Activated CD4-positive, CD25-positive, alpha-beta regulatory T cell treated with anti-CD3 and anti-CD28 coated beads, Interleukin-2, amount 50 U/mL, for 16 hours (primary cell): ENCODE results near the gene ATAD3A.
"Not testable (repeated sequence)": the region's sequence is repeated elsewhere in the genome, so short reads cannot be mapped to it uniquely, and the experiment has no call there.

Source experiments
- DNase-seq: peaks from one replicate; pipeline ENCODE4 v3.0.0-alpha.2; 2020; ENCODE audit warnings: low read depth, low spot score

Gene ATAD3A

DNA sequence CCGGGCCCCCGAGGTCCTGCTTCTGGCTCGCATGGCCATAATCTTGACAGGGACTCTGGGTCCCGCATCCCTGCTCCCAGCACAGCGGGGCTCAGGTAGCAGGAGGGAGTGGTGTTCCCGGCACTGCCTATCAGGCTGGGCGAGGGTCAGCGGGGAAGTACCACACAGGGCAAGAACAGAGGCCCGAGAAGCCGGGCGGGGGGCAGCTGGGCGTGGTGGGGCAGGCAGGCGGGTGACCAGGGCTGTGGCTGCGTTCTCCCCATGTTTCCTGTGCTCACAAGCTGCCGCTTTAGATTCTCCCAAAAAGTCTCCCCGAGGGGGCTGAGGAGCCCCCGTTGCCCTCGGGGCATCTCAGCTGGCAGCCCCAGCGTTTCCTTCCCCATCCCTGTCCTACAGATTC is 22.1 kb upstream of the ATAD3A start:
- no peak for DNase-seq

DNA sequence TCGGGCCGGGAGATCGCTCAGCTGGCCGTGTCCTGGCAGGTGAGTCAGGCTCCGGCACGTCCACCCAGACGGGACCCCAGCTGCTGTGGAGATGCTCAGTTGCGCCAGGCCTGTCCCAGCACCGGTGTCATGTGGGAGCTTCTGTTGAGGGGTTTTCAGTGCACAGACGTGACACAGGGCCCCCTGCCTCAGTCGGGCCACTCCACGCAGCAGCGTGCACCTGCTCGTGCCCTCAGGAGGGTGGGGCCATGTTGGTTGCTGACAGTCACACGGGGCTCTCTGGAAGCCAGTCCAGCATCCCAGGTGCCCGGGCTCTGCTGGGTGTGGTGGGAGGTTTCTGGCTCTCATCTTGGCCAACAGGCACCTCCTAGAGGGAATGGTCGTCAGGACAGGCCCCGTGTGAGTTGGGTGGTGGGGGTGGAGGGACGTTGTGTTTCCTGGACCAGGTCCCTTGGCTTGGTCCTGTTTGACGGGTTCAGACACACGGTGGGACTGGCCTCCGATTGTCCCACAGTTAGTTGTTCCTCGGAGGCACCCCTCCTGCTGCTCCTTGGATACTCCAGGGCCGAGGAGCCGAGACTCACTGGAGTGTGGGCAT is 21.2 kb upstream of the ATAD3A start:
- no peak for DNase-seq

DNA sequence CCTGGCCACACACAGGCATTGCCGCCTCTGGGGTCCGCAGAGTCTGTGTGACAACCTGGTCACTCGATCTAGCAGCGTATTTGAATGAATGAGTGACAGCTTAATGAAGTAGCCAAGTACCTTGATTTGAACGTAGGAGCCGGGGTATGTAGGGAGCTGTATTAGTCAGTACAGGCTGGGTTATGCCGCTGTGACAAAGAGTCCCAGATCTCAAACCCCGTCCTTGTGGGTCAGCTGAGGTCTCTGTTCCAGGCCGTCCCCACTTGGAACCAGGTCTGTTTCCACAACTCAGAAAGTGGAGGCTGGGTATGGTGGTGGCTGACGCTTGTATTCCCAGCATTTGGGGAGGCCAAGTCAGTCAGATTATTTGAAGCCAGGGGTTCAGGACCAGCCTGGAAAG is 20.4 kb upstream of the ATAD3A start:
- DNase-seq = no peak

DNA sequence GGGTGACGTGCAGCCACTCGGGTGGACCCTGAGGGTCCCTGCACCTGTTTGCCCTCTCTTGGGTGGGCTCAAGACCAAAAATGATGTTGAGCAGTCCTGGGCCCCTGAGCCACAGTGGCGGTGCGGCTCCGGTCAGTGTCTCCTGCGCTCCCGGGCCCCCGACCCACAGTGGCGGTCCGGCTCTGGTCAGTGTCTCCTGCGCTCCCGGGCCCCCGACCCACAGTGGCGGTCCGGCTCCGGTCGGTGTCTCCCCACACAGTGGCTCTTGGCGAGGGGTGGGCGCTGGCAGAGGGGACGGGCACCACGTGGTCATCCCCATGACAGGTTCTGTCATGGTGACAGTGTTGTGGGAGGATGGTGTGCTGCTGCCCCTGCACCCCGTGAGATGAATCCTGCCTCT is 17.7 kb upstream of the ATAD3A start:
- not testable (repeated sequence) for DNase-seq

DNA sequence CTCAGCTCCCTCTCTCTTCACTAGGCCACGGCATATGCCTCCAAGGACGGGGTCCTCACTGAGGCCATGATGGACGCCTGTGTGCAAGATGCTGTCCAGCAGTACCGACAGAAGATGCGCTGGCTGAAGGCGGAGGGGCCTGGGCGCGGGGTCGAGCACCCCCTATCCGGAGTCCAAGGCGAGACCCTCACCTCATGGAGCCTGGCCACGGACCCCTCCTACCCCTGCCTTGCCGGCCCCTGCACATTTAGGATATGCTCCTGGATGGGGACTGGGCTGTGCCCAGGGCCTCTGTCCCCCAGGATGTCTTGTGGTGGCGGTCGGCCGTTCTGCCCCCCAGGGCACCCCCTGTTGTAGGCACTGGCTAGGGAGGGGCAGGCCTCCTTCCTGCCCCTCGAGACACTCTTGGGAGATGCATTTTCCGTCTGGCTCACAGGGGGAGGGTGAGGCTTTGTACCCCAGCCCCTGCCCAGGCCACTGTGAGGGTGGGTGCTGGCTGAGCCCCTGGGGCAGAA is 16.4 kb upstream of the ATAD3A start:
- not testable (repeated sequence) for DNase-seq

DNA sequence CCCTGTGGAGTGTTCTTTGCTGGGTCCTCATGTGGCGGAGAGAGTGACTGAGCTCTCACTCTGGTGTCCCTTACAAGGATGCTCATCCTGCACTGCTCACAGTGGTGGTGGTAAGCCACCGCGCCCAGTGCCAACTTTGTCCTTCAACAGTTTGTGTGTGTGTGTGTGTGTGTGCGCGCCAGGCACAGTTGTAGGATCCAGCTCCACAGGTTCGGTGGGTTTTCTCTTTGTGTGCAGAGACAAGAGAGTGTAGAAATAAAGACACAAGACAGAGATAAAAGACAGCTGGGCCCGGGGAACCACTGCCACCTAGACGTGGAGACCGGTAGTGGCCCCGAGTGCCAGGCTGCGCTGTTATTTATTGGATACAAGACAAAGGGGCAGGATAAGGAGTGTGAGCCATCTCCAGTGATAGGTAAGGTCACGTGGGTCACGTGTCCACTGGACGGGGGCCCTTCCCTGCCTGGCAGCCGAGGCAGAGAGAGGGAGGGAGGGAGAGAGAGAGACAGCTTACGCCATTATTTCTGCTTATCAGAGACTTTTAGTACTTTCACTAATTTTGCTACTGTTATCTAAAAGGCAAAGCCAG is 7.1 kb upstream of the ATAD3A start:
- peak; percentile 47 for DNase-seq

DNA sequence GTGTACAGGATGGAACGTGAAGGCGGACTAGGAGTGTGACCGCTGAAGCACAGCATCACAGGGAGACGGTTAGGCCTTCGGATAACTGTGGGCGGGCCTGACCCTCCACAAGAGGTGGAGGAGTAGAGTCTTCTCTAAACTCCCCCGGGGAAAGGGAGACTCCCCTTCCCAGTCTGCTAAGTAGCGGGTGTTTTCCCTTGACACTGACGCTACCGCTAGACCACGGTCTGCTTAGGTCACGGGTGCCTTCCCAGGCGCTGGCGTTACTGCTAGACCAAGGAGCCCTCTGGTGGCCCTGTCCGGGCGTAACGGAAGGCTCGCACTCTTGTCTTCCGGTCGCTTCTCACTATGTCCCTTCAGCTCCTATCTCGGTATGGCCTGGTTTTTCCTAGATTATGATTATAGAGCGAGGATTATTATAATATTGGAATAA is 6.6 kb upstream of the ATAD3A start:
- DNase-seq = not testable (repeated sequence)

DNA sequence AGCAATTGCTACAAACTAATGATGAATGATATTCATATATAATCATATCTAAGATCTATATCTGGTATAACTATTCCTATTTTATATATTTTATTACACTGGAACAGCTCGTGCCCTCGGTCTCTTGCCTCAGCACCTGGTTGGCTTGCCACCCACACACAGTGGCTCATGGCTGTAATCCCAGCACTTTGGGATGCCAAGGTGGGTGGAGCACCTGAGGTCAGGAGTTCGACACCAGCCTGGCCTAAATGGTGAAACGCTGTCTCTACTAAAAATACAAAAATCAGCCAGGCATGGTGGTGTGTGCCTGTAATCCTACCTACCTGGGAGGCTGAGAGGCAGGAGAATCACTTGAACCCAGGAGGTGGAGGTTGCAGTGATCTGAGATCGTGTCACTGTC is 6.2 kb upstream of the ATAD3A start:
- DNase-seq = not testable (repeated sequence)

DNA sequence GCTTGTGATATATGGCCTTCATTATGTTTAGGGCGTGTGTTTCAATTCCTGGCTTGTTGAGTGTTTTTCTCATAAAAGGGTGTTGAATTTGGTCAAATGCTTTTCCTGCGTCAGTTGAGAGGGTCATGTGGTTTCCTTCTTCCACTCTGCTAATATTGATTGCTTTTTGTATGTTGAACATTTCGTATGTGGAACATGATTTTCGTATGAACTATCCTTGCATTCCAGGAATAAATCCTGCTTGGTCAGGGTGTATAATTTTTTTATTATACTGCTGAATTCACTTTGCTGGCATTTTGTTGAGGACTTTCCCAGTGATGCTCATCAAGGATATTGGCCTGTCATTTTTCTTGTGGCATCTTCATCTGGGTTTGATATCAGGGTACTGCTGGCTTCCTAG is 4.7 kb upstream of the ATAD3A start:
- DNase-seq = no peak

DNA sequence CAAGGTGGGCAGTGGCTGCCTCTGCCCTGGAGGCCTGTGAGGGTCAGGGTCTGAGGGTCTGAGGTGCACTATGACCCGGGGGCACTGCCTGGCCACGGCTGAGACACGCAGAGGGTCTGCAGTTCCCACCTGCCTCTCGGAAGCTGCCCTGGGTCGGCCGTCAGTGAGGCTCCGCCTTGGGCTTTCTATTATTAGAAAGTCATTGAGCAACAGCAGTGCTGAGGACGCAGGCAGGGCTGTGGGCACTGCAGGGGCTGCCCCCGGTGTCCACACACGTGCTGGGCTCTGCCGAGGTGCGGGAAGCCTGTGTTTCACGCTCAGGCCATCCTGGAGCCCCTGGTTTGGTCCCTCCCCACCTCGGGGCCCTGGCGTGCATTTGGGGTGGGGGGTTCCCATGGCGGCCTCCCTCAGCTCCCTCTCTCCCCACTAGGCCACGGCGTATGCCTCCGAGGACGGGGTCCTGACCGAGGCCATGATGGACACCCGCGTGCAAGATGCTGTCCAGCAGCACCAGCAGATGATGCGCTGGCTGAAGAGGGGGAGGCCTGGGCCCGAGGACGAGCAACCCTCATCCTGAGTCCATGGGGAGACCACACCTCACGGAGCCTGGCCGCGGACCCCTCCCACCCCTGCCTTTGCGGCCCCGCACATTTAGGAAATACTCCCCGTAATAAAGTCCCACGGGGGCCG is 3.0 kb upstream of the ATAD3A start:
- not testable (repeated sequence) for DNase-seq

DNA sequence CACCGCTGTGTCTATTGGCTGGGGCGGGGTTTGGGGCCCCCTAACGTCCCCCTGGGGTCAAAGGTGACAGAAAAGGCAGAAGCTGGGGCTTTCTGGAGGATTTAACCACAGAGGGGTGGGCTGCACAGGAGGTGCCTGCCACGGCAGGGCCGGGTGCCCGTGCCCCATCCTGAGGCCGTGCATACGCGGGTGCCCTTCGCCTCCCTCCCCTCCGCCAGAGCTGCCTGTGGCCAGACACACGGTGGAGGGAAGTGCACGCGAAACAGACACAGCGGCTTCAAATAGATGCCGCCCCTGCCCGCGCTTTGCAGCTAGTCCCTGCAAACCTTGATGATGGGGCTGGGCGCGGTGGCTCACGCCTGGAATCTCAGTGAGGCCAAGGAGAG is 2.5 kb upstream of the ATAD3A start:
- not testable (repeated sequence) for DNase-seq

DNA sequence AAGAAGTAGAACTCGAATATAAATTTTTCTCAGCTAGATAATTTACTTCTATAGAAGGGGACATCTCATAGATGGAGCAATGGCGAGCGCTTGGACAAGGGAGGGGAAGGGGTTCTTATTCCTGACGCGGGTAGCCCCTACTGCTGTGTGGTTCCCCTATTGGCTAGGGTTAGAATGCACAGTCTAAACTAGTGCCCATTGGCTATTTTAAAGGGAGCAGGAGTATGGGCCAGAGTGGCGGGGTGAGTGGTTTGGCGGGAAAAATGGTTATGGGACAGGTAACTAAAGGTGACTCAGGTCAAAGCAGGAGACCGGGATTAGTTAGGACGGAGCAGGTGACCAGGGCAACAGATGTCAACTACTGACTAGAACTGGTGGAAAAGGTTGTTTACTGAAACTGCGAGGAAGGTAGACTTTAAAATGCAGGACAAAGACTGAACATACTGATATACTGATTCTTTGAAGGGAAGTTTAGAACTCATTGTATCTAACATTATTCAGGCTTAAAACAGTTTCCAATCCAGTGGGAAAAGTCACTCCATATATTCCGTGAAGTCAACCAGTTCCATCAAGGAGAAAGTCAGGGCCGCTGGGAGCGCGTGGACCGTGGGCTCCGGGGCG is 940 bp upstream of the ATAD3A start:
- DNase-seq = no peak

DNA sequence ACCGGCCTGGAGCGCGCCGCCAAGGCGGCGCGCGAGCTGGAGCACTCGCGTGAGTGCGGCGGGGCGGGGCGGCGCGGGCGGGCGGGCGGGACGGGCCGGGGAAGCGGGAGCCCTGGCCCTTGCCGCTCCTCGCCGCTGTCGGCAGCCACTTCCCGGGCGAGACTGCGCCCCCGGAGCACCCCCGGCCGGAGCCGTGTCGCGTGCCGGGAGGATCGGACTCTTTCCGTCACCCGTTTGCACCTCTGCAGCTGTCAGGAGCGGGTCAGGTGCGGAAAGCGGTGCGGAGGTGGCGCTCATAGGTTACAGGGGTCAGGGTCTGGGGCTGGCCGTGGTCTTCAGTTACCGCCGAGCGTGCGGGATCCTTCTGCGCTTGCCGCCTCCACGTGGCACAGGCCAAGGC is 463 bp downstream of the ATAD3A start:
- DNase-seq = not testable (repeated sequence)

DNA sequence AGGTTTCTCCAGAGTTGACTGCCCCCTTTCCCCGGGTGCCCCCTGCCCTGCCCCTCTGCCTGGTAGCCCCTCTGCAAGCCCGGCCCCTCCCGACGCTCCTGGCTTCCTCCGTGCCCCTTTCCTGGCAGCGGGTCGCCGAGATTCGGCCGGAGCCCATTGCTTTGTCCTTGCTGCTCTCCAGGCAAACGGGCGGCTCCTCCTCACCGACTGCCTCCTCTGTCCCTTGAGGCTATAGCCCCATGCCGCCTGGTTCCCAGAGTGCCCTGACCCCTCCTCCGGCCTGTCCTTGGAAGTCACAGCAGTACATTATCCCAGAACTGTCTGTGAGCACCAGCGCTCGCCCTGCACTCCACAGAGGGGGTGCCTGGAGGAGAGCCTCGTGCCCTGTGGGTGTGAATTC is 1.7 kb downstream of the ATAD3A start:
- DNase-seq = not testable (repeated sequence)

DNA sequence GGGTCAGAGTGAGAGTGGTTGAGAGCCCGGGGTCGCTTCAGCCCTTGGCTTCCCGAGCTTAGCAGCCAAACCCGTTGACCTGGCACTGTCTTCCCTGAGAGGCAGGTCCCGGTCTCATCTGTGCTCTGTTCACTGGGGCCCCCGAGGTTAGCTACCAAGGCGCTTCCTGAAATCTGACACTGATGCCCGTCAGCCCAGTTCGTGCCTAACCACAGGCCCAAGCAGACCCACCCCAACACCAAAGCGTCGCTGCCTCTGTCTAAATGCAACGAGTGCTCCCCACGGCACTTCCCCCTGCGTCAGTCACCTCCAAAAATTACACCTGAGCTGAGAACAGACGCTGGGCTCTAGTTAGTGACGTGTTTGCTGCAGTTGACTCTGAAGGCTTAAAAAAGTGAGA is 2.4 kb downstream of the ATAD3A start:
- not testable (repeated sequence) for DNase-seq

DNA sequence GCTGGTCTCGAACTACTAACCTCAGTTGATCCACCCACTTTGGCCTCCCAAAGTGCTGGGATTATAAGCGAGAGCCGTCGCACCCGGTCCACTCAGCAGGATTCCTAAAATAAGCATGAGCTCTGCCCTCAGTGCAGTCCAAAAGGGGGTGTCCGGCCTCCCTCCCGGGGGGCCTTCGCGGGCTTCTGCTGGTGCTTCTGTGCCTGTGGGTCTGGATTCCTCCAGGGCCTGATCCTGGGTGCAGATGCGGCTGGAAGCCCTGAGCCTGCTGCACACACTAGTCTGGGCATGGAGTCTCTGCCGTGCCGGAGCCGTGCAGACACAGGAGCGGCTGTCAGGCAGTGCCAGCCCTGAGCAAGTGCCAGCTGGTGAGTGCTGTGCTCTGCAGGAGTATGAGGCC is 5.0 kb downstream of the ATAD3A start:
- not testable (repeated sequence) for DNase-seq

DNA sequence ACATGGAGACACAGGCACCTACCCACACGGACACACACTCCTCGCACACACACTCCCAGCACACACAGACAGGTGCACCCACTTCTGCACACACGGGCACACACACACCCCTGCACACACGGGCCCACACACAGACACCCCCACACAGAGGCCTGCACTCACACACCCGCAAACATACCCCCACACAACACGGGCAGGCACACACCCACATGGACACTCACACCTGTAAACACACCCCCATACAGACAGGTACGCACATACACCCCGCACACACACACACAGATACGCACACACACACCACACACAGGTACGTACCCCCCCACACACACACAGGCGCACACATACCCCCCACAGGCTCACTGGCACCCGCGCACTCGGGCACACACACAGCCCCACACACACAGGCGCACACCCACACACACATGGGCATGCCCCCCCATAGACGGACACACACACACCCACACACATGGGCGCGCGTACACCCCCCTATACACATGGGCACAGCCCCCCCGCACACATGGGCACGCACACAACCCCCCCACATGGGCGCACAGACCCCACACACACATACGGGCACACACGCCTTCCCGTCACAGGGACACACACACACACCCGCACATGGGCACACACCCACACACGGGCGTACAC is 6.1 kb downstream of the ATAD3A start:
- no peak for DNase-seq

DNA sequence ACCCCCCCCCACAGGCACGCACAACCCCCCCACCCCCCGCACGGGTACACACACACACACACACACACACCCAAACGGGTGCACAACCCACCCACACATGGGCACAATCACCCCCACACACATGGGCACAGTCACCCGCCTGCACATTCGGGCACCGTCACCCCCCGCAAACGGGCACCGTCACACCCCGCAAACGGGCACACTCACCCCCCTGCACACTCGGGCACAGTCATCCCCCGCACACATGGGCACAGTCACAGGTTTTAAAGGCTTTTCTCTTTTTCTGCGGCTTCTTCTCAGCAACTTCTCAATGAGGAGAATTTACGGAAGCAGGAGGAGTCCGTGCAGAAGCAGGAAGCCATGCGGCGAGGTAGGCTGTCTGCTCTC is 6.7 kb downstream of the ATAD3A start:
- DNase-seq = not testable (repeated sequence)

DNA sequence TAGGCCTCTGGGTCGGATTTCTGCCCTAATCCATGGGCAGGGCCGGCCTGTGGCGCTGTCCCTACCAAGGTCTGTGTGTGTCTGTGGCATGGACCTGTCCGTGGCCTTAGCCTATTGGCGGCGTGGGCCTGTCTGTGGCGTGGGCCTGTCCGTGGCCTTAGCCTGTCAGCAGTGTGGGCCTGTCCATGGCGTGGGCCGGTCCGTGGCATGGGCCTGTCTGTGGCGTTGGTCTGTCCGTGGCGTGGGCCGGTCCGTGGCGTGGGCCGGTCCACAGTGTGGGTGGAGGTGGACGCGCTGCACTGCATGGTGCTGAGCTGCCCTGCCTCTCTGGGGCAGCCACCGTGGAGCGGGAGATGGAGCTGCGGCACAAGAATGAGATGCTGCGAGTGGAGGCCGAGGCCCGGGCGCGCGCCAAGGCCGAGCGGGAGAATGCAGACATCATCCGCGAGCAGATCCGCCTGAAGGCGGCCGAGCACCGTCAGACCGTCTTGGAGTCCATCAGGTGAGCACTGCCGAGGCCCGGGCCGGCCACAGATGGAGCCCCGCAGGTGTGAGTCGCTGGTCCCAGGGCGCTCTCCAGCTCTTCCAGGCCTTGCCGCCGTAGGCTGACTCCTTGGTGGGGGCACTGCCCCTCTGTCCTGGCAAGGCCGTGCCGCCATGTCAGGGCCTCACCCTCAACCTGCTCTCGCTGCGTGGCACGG is 8.0 kb downstream of the ATAD3A start:
- not testable (repeated sequence) for DNase-seq

DNA sequence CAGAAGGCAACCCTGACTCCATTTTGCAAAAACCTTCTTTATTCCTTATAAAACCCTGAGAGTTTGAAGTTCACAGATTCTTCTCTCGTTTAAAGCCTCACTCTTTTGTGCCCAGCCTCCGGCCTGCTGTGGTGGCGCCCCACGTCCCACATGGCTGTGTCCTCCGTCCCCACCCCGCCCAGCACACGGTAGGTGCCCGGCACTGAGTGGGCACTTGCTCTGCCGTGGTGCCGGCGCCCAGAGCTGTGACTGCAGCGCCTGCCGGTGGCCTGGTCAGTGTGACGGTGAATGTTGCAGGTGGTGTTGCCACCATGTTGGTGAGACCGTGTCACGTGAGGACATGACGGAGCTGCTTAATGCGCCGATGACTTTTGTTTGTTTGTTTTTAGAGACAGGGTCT is 9.4 kb downstream of the ATAD3A start:
- DNase-seq = no peak

DNA sequence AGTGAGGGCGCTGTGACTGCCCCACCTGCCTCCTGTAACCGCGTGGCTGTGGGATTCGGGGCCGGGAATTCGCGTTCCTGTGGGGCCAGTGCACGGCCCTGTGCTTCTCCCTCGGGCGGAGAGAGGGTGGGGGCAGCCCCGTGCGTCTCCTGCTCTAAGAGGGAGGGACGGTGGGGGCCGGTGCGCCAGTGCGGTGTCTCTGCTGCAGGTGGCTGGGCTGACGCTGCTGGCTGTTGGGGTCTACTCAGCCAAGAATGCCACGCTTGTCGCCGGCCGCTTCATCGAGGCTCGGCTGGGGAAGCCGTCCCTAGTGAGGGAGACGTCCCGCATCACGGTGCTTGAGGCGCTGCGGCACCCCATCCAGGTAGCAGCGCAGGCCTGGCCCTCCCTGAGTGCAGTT is 10.6 kb downstream of the ATAD3A start:
- DNase-seq = not testable (repeated sequence)
